HEK293 (cell line): ENCODE data around the gene SURF4.

ENCODE experiments used
- YY1 ChIP-seq: fragments of 450-650 bp; formaldehyde crosslinking; IDR thresholded peaks from 2 replicates; pipeline ENCODE4 v1.5.1; 2018; ENCODE audit warnings: missing biosample characterization, missing genetic modification characterization
- ZBTB20 ChIP-seq: fragments of 450-650 bp; formaldehyde crosslinking; IDR thresholded peaks from 2 replicates; pipeline ENCODE4 v1.5.1; 2016; ENCODE audit warnings: missing biosample characterization, missing genetic modification characterization
- ZNF274 ChIP-seq, 2 experiments: fragments of 200-500 bp in 1 of 2; fragments of 450-650 bp in 1 of 2; sonication (Bioruptor generic) in 1 of 2; formaldehyde crosslinking in 1 of 2; IDR thresholded peaks; 2 replicates each; pipeline versions ENCODE4 v1.5.1 to v1.6.1; 2014 to 2016; ENCODE audit warnings: borderline replicate concordance in 1 of 2, inconsistent platforms in 1 of 2, low read length in 1 of 2, missing biosample characterization in 1 of 2, missing genetic modification characterization in 1 of 2
- ZNF433 ChIP-seq: fragments of 450-650 bp; formaldehyde crosslinking; IDR thresholded peaks from 2 replicates; pipeline ENCODE4 v1.5.1; 2016; ENCODE audit warnings: missing biosample characterization, missing genetic modification characterization, low read depth
- ZNF48 ChIP-seq: fragments of 450-650 bp; formaldehyde crosslinking; IDR thresholded peaks from 2 replicates; pipeline ENCODE4 v1.5.1; 2016; ENCODE audit warnings: missing biosample characterization, missing genetic modification characterization
- ZNF549 ChIP-seq: fragments of 450-650 bp; IDR thresholded peaks from 2 replicates; pipeline ENCODE4 v1.5.1; 2018; ENCODE audit warnings: missing biosample characterization, missing genetic modification characterization, mild to moderate bottlenecking, inconsistent platforms, moderate library complexity
- ZNF670 ChIP-seq: fragments of 450-650 bp; formaldehyde crosslinking; IDR thresholded peaks from 2 replicates; pipeline ENCODE4 v1.5.1; 2016; ENCODE audit warnings: missing biosample characterization, missing genetic modification characterization, low read depth
- ZNF707 ChIP-seq: fragments of 450-650 bp; formaldehyde crosslinking; IDR thresholded peaks from 2 replicates; pipeline ENCODE4 v1.5.1; 2016; ENCODE audit warnings: missing biosample characterization, missing genetic modification characterization
- ZNF776 ChIP-seq: fragments of 450-650 bp; formaldehyde crosslinking; IDR thresholded peaks from 2 replicates; pipeline ENCODE4 v1.5.0; 2017; ENCODE audit warnings: missing biosample characterization, missing genetic modification characterization, borderline replicate concordance
- TF ChIP-seq, protein P1 (sequence below): fragments of 450-650 bp; formaldehyde crosslinking; IDR thresholded peaks from 2 replicates; pipeline ENCODE4 v1.5.1; 2016; ENCODE audit warnings: missing biosample characterization, missing genetic modification characterization

GRCh38 chr9:133384736-133385321 lies 9.0 kb upstream of the SURF4 start:
- TF ChIP-seq, protein P1, sequence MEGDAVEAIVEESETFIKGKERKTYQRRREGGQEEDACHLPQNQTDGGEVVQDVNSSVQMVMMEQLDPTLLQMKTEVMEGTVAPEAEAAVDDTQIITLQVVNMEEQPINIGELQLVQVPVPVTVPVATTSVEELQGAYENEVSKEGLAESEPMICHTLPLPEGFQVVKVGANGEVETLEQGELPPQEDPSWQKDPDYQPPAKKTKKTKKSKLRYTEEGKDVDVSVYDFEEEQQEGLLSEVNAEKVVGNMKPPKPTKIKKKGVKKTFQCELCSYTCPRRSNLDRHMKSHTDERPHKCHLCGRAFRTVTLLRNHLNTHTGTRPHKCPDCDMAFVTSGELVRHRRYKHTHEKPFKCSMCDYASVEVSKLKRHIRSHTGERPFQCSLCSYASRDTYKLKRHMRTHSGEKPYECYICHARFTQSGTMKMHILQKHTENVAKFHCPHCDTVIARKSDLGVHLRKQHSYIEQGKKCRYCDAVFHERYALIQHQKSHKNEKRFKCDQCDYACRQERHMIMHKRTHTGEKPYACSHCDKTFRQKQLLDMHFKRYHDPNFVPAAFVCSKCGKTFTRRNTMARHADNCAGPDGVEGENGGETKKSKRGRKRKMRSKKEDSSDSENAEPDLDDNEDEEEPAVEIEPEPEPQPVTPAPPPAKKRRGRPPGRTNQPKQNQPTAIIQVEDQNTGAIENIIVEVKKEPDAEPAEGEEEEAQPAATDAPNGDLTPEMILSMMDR (tag by site-specific recombination): no peak
- TF ChIP-seq ZNF433 (tag by site-specific recombination) (no peak), YY1 (tag by site-specific recombination) (no peak), ZNF48 (tag by site-specific recombination) (no peak), ZBTB20 (tag by site-specific recombination) (no peak), ZNF776 (tag by site-specific recombination) (no peak), ZNF274 (IDR thresholded peaks at IDR 0.05; ENCODE audit: low read length) (no peak), ZNF274 (tag by site-specific recombination; IDR thresholded peaks at IDR 0.05; ENCODE audit: borderline replicate concordance) (no peak), ZNF670 (no peak), ZNF549 (no peak), ZNF707 (no peak)
